ENCODE results near the gene CHMP6. TPM values are rescaled to one million over a fixed set of nuclear protein-coding genes. Genes with fewer than 3 reads are reported as not detected.

The CHMP6 gene
- total RNA-seq, 3 donors from 2014 or later (not counting 1 experiment from before 2014, with no cell fraction given) = 26.8 to 33.3 (median 33.0) TPM

DNA sequence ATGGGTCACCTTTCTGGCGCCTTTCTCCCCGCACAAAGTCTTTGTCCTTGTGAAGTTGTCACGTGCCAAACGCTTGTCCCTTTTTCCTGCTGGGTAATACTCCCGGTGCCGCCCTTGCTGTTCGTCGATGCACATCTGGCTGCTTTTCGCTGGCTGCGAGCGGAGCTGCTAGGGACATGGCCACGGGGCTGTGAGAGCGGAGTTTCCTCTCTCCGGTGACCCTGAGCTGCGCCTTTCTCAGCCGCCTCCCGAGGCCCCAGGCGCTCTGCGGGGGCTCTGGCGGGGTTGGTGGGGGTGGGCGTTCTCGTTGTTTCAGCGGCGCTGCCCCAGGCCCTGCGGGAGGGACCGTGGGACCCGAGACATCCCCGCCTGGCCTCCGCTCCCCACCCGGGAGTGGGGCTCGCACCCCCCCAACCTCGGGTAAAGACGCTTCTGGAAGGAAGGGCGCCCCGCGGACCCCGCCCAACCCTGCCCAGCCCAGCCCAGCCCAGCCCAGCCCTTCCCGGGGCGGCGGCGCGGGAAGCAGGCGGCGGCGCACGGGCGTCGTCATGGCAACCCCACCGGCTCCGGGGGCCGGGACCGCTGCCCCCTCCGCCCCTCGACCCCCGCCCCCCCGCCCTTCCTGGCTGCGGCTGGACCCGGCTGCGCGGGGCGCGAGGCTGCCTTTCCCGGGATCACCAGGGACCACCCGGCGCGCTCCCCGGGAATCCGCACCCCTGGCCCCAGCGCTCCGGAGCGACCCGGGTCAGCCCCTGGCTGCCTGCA lies 12.3 kb downstream of the CHMP6 start:
- Histone ChIP-seq H3K27ac (ENCODE audit: low read length) (no peak overlapping the region), H3K27me3 (ENCODE audit: control insufficient read depth, insufficient read depth, low read length) (peaks cover 10% of the 10 kb centered on the region), H3K9me3 (ENCODE audit: control insufficient read depth, insufficient read depth, low read length) (no peaks in the 10 kb centered on the region), H3K36me3 (ENCODE audit: control insufficient read depth, insufficient read depth, low read length) (peaks cover 12% of the 10 kb centered on the region), H3K4me1 (ENCODE audit: control insufficient read depth, insufficient read depth, low read length) (peaks cover 33% of the 10 kb centered on the region), H3K4me3 (ENCODE audit: low read length) (no peak overlapping the region)
- peak overlapping the region in 1 of 2 donors; percentile 52 for H3K27ac Mint-ChIP-seq
- no peak for TF ChIP-seq CTCF (IDR thresholded peaks at IDR 0.05)
- ATAC-seq (peak; percentile 38 to 51 (median 50)), DNase-seq (peak in 1 of 2 donors; percentile 31)
- no peaks in the 10 kb centered on the region for H3K36me3 Mint-ChIP-seq
- H3K9me3 Mint-ChIP-seq = no peaks in the 10 kb centered on the region
- H3K27me3 Mint-ChIP-seq (ENCODE audit: low read depth in 2 of 2) = peaks cover 13 to 21% of the 10 kb centered on the region in 2 donors
- peak overlapping the region; percentile 53 for H3K4me3 Mint-ChIP-seq
- 4% methylated on average over 71 of the region's 72 CpGs for WGBS (ENCODE audit: insufficient coverage)
- peaks cover 8 to 21% of the 10 kb centered on the region in 2 donors for H3K4me1 Mint-ChIP-seq
- intact Hi-C loops (cut with micrococcal nuclease) = no loop called here

GRCh38 chr17:81006891-81007290 lies 15.2 kb downstream of the CHMP6 start:
- Histone ChIP-seq H3K4me3 (ENCODE audit: low read length) (no peak overlapping the region), H3K4me1 (ENCODE audit: control insufficient read depth, insufficient read depth, low read length) (peaks cover 20% of the 10 kb centered on the region), H3K36me3 (ENCODE audit: control insufficient read depth, insufficient read depth, low read length) (no peaks in the 10 kb centered on the region), H3K9me3 (ENCODE audit: control insufficient read depth, insufficient read depth, low read length) (peaks cover 10% of the 10 kb centered on the region), H3K27me3 (ENCODE audit: control insufficient read depth, insufficient read depth, low read length) (peaks cover 10% of the 10 kb centered on the region), H3K27ac (ENCODE audit: low read length) (no peak overlapping the region)
- H3K27me3 Mint-ChIP-seq (ENCODE audit: low read depth in 2 of 2) = peaks cover 21% of the 10 kb centered on the region in 2 donors
- intact Hi-C loops (cut with micrococcal nuclease) = no loop called here
- H3K36me3 Mint-ChIP-seq = peaks cover 10% of the 10 kb centered on the region
- TF ChIP-seq CTCF (IDR thresholded peaks at IDR 0.05) = no peak
- DNase-seq (no peak), ATAC-seq (no peak)
- no peak overlapping the region for H3K4me3 Mint-ChIP-seq
- peaks cover 2 to 6% of the 10 kb centered on the region in 2 donors for H3K9me3 Mint-ChIP-seq
- peaks cover 6 to 16% of the 10 kb centered on the region in 2 donors for H3K4me1 Mint-ChIP-seq
- H3K27ac Mint-ChIP-seq = no peak overlapping the region
- WGBS (ENCODE audit: insufficient coverage) = 91% methylated on average over 6 of the region's 10 CpGs

GRCh38 chr17:81008140-81008539 lies 16.5 kb downstream of the CHMP6 start:
- no peak overlapping the region for H3K4me3 ChIP-seq (ENCODE audit: low read length)
- H3K27ac Mint-ChIP-seq = no peak overlapping the region
- peaks cover 21 to 22% of the 10 kb centered on the region in 2 donors for H3K27me3 Mint-ChIP-seq (ENCODE audit: low read depth in 2 of 2)
- no peak for DNase-seq
- no peak for ATAC-seq
- H3K4me3 Mint-ChIP-seq = no peak overlapping the region
- peaks cover 6 to 14% of the 10 kb centered on the region in 2 donors for H3K4me1 Mint-ChIP-seq
- peaks cover 7% of the 10 kb centered on the region for H3K27me3 ChIP-seq (ENCODE audit: control insufficient read depth, insufficient read depth, low read length)
- peaks cover 10% of the 10 kb centered on the region for H3K36me3 Mint-ChIP-seq
- peaks cover 2 to 6% of the 10 kb centered on the region in 2 donors for H3K9me3 Mint-ChIP-seq
- intact Hi-C loops (cut with micrococcal nuclease) = no loop called here
- H3K36me3 ChIP-seq (ENCODE audit: control insufficient read depth, insufficient read depth, low read length) = no peaks in the 10 kb centered on the region
- H3K9me3 ChIP-seq (ENCODE audit: control insufficient read depth, insufficient read depth, low read length) = peaks cover 11% of the 10 kb centered on the region
- WGBS (ENCODE audit: insufficient coverage) = 95% methylated on average over 11 of the region's 11 CpGs
- no peak for TF ChIP-seq CTCF (IDR thresholded peaks at IDR 0.05)
- H3K4me1 ChIP-seq (ENCODE audit: control insufficient read depth, insufficient read depth, low read length) = peaks cover 13% of the 10 kb centered on the region
- H3K27ac ChIP-seq (ENCODE audit: low read length) = no peak overlapping the region
